SK-N-SH treated with all-trans-retinoic acid at 6 μM for 48 hours (cell line): Measurements from ENCODE around the gene SLC2A8.

Experiments
- ISL1 ChIP-seq: fragments of 250-450 bp; sonication (Bioruptor Pico); IDR thresholded peaks from 2 replicates; pipeline ENCODE4 v2.1.2; 2022; ENCODE audit warnings: mild to moderate bottlenecking, moderate library complexity
- PATZ1 ChIP-seq: fragments of 250-450 bp; sonication (Bioruptor Pico); IDR thresholded peaks from 2 replicates; pipeline ENCODE4 v1.8.0; 2020; ENCODE audit warnings: mild to moderate bottlenecking, moderate library complexity, borderline replicate concordance
- PPARA ChIP-seq: fragments of 250-450 bp; sonication (Bioruptor Pico); IDR thresholded peaks from 2 replicates; pipeline ENCODE4 v1.5.0; 2020; ENCODE audit warnings: mild to moderate bottlenecking, borderline replicate concordance
- TOX ChIP-seq: fragments of 250-450 bp; sonication (Bioruptor Pico); IDR thresholded peaks from 2 replicates; pipeline ENCODE4 v1.8.0; 2021; ENCODE audit warnings: mild to moderate bottlenecking, moderate library complexity, borderline replicate concordance
- ZFP30 ChIP-seq: fragments of 450-650 bp; formaldehyde crosslinking; IDR thresholded peaks from 2 replicates; pipeline ENCODE4 v1.5.0; 2022; ENCODE audit warnings: mild to moderate bottlenecking, moderate library complexity

- TF ChIP-seq PATZ1 (no peak), ZFP30 (no peak), ISL1 (CRISPR knock-in tag) (no peak), PPARA (CRISPR knock-in tag) (no peak), TOX (CRISPR knock-in tag) (no peak)
These were observed 34.1 kb upstream of the SLC2A8 start for GRCh38 chr9:127362829-127363228.
